GM12878 (cell line): ENCODE measurements around the gene NUDCD2. TPM values are rescaled to one million over a fixed set of nuclear protein-coding genes. Genes with fewer than 3 reads are reported as not detected.

ENCODE experiments used
- ATAC-seq: fragments of 200-7000 bp; cut with Tn5 transposase; 3 replicates; pipeline ENCODE4 v1.9.1; 2020; ENCODE audit warnings: mild to moderate bottlenecking, moderate library complexity
- BruUV-seq: library from RNA; stranded (reverse); fragments of 400-500 nt; replicated peaks from 2 replicates; lab custom pipeline; 2021; lab: Mats Ljungman, UMichigan
- CTCF ChIA-PET: fragments of 300-600 bp; sonication (Branson Sonifier 250); formaldehyde crosslinking; extraction: SDS; loops from one replicate; lab custom pipeline; 2021; ENCODE audit warnings: inconsistent platforms; lab: Yijun Ruan, JAX
- POLR2A ChIA-PET: fragments of 350-600 bp; formaldehyde crosslinking; extraction: SDS; loops from one replicate; lab custom pipeline; 2021; ENCODE audit warnings: inconsistent platforms; lab: Charles Lee
- RAD21 ChIA-PET: fragments of 300-600 bp; sonication (Branson Sonifier 250); formaldehyde crosslinking; loops from one replicate; lab custom pipeline; 2023; ENCODE audit warnings: antibody characterized with exemption; ENCODE audit not compliant: unreplicated experiment; lab: Charles Lee
- SMC1A ChIA-PET: fragments of 300-600 bp; sonication (Branson Sonifier 250); formaldehyde crosslinking; loops from one replicate; lab custom pipeline; 2023; ENCODE audit not compliant: unreplicated experiment, uncharacterized antibody; lab: Charles Lee
- DNase-seq: peaks from one replicate; pipeline ENCODE4 v3.0.0-alpha.2; 2011; ENCODE audit warnings: low read depth, low spot score
- FAIRE-seq: peaks from 3 replicates; lab custom pipeline; 2011; peaks lifted over from hg19 to GRCh38; lab: Jason Lieb, UNC
- H2AFZ ChIP-seq: 2 replicates; pipeline ENCODE4 v1.6.0; 2011; ENCODE audit warnings: low read depth, low read length, control low read depth; ENCODE audit not compliant: control insufficient read depth
- H3K27ac ChIP-seq: 2 replicates; pipeline ENCODE4 v1.5.1; 2011; ENCODE audit warnings: control low read depth; ENCODE audit not compliant: control insufficient read depth, insufficient read depth
- H3K27me3 ChIP-seq, 2 experiments: replicated peaks in 1 of 2; 2 replicates each; pipeline versions ENCODE4 v1.6.0 to v1.6.1; 2011; ENCODE audit warnings: low read length in 1 of 2; ENCODE audit not compliant: control insufficient read depth in 2 of 2, insufficient read depth in 2 of 2
- H3K36me3 ChIP-seq, 2 experiments: 2 replicates each; pipeline ENCODE4 v1.5.1; 2011; ENCODE audit warnings: low read length in 1 of 2; ENCODE audit not compliant: control insufficient read depth in 2 of 2, insufficient read depth in 2 of 2
- H3K4me1 ChIP-seq: 2 replicates; pipeline ENCODE4 v1.6.1; 2011; ENCODE audit warnings: mild to moderate bottlenecking, low read length, moderate library complexity, mixed read lengths; ENCODE audit not compliant: control insufficient read depth, insufficient read depth
- H3K4me2 ChIP-seq: 2 replicates; pipeline ENCODE4 v1.6.0; 2011; ENCODE audit warnings: control low read depth; ENCODE audit not compliant: control insufficient read depth, insufficient read depth
- H3K4me3 ChIP-seq: fragments of 200-600 bp; sonication (generic); 2 replicates; pipeline ENCODE4 v1.5.1; 2016
- H3K79me2 ChIP-seq: 2 replicates; pipeline ENCODE4 v1.6.0; 2011; ENCODE audit warnings: low read length; ENCODE audit not compliant: control insufficient read depth, insufficient read depth
- H3K9ac ChIP-seq: 2 replicates; pipeline ENCODE4 v1.8.0; 2011; ENCODE audit warnings: low read length, control low read depth, mixed read lengths; ENCODE audit not compliant: control insufficient read depth, insufficient read depth
- H3K9me3 ChIP-seq: replicated peaks from 3 replicates; pipeline ENCODE4 v1.5.1; 2011; ENCODE audit warnings: mild to moderate bottlenecking, low read length; ENCODE audit not compliant: control insufficient read depth, insufficient read depth
- H4K20me1 ChIP-seq: 2 replicates; pipeline ENCODE4 v1.6.0; 2011; ENCODE audit not compliant: control insufficient read depth, insufficient read depth
- CUX1 ChIP-seq: IDR thresholded peaks from 2 replicates; pipeline ENCODE4 v1.6.1; 2012; ENCODE audit warnings: improper control_type of control experiment, low read depth, low read length; ENCODE audit not compliant: insufficient replicate concordance
- HDGF ChIP-seq: fragments of 450-650 bp; IDR thresholded peaks from 2 replicates; pipeline ENCODE4 v1.6.1; 2016; ENCODE audit warnings: antibody characterized with exemption
- PML ChIP-seq: IDR thresholded peaks from 2 replicates; pipeline ENCODE4 v1.6.1; 2012; ENCODE audit warnings: low read length, inconsistent platforms
- RCOR1 ChIP-seq: conservative IDR thresholded peaks from 2 replicates; pipeline ENCODE4 v1.6.1; 2012; ENCODE audit warnings: low read depth, low read length, improper control_type of control experiment
- RELB ChIP-seq: fragments of 450-650 bp; IDR thresholded peaks from 2 replicates; pipeline ENCODE4 v1.6.1; 2017; ENCODE audit warnings: low read depth, mild to moderate bottlenecking, moderate library complexity
- REST ChIP-seq: IDR thresholded peaks from 2 replicates; pipeline ENCODE4 v1.6.1; 2012; ENCODE audit warnings: mild to moderate bottlenecking, low read depth, low read length
- SIX5 ChIP-seq: IDR thresholded peaks from 2 replicates; pipeline ENCODE4 v1.6.1; 2011; ENCODE audit warnings: mild to moderate bottlenecking, low read depth, low read length, moderate library complexity; ENCODE audit not compliant: severe bottlenecking
- SKIL ChIP-seq: fragments of 450-650 bp; IDR thresholded peaks from 2 replicates; pipeline ENCODE4 v1.6.1; 2017; ENCODE audit warnings: mild to moderate bottlenecking, low read depth, inconsistent platforms; ENCODE audit not compliant: poor library complexity, severe bottlenecking
- STAT3 ChIP-seq: IDR thresholded peaks from 2 replicates; pipeline ENCODE4 v1.6.1; 2011; ENCODE audit warnings: low read depth, low read length, improper control_type of control experiment
- TAF1 ChIP-seq: IDR thresholded peaks from 2 replicates; pipeline ENCODE4 v1.6.1; 2011; ENCODE audit warnings: mild to moderate bottlenecking, low read depth, low read length, borderline replicate concordance
- WRNIP1 ChIP-seq: IDR thresholded peaks from 2 replicates; pipeline ENCODE4 v1.6.1; 2011; ENCODE audit warnings: low read depth, low read length, improper control_type of control experiment, borderline replicate concordance
- WGBS: methylation state at CpG from one replicate; pipeline ENCODE4 v1.1.6; 2016; ENCODE audit warnings: low lambda C conversion rate; ENCODE audit not compliant: insufficient replicate concordance, insufficient coverage; ENCODE audit errors: missing lambda C conversion rate; 5-methylcytosine and 5-hydroxymethylcytosine counted together
- in situ Hi-C: fragments of 300-500 bp; cut with MboI; formaldehyde crosslinking; loops from 9 replicates; pipeline ENCODE4 v1.14.3; 2018; ENCODE audit warnings: mixed read lengths
- intact Hi-C: fragments of 100-400 bp; cut with micrococcal nuclease; formaldehyde crosslinking; loops from one replicate; pipeline ENCODE4 v1.14.2; 2022; ENCODE audit not compliant: unreplicated experiment
- polyA plus RNA-seq, 11 experiments: library from polyadenylated mRNA; depleted of rRNA in 4 of 11; unstranded in 6 of 11; stranded (reverse) in 5 of 11; fragments of >200 nt; fragmentation: Nextera tagmentation in 4 of 11; fragmentation: Illumina TruSeq in 1 of 11; extraction: Ambion mirVana in 4 of 11; extraction: Trizol in 1 of 11; gene quantifications; 1 replicate in 1 of 11; 2 replicates in 10 of 11; pipeline versions ENCODE4 v1.2.1 to v1.2.3, GENCODE V29; 2011 to 2016; ENCODE audit warnings: inconsistent platforms in 2 of 11, missing spikeins in 2 of 11, low read depth in 1 of 11
- total RNA-seq, 4 experiments: library from RNA; depleted of rRNA in 3 of 4; stranded (reverse); fragments of >200 nt in 3 of 4; fragmentation: Illumina TruSeq in 1 of 4; extraction: Trizol in 1 of 4; gene quantifications; 2 replicates each; pipeline versions ENCODE4 v1.2.1 to v1.2.3, GENCODE V29; 2013 to 2021

NUDCD2 gene
- total and polyA plus RNA-seq, 10 of the 15 experiments (the other 5 are each of a cell fraction or from before 2014, with no cell fraction given) = 9.1 to 133 (median 24.6) TPM

- DNase-seq (no peak), FAIRE-seq (no peak), ATAC-seq (no peak)
- RAD21 ChIA-PET = no interaction called here
- Histone ChIP-seq H3K4me1 (no peaks in the 10 kb centered on the region), H4K20me1 (no peaks in the 10 kb centered on the region), H3K4me2 (no peak overlapping the region), H3K9ac (no peak overlapping the region), H3K4me3 (no peak overlapping the region), H3K27ac (no peak overlapping the region), H3K27me3 (no peaks in the 10 kb centered on the region), H3K36me3 (peaks cover 0 to 30% of the 10 kb centered on the region in 2 experiments; a peak in 3 of 4 replicates), H3K79me2 (peaks cover under 1% of the 10 kb centered on the region; the same call in 1 of the 2 replicates), H3K9me3 (no peaks in the 10 kb centered on the region; the same call in 1 of the 3 replicates), H2AFZ (no peak overlapping the region)
- BruUV-seq = no TSS peak
- intact Hi-C loops (no loop called here), in situ Hi-C loops (no loop called here)
- SMC1A ChIA-PET = interaction anchor here (1.9 kb wide), 1 partner anchor 11 kb away, joined by 4 read pairs; no protein-coding TSS in a partner anchor
- POLR2A ChIA-PET = interaction anchor here (0.6 to 1.4 kb wide), 2 partner anchors 11 to 13 kb away, joined by 4 read pairs; partner anchors contain the start of gene CCNG1
- CTCF ChIA-PET = no interaction called here
- WGBS = 99% methylated on average over 8 of the region's 8 CpGs
- TF ChIP-seq SKIL (no peak), REST (no peak), SIX5 (no peak), WRNIP1 (no peak), STAT3 (no peak), CUX1 (no peak), TAF1 (no peak), RELB (no peak), HDGF (no peak), RCOR1 (no peak), PML (no peak)
These were observed 8.4 kb downstream of the NUDCD2 start for GRCh38 chr5:163451489-163451888.
